GM12878 (cell line): ENCODE measurements around the gene CCDC91. TPM values are rescaled to one million over a fixed set of nuclear protein-coding genes. Genes with fewer than 3 reads are reported as not detected.

ENCODE experiments used
- ATAC-seq: fragments of 200-7000 bp; cut with Tn5 transposase; 3 replicates; pipeline ENCODE4 v1.9.1; 2020; ENCODE audit warnings: mild to moderate bottlenecking, moderate library complexity
- BruUV-seq: library from RNA; stranded (reverse); fragments of 400-500 nt; replicated peaks from 2 replicates; lab custom pipeline; 2021; lab: Mats Ljungman, UMichigan
- CTCF ChIA-PET: fragments of 300-600 bp; sonication (Branson Sonifier 250); formaldehyde crosslinking; extraction: SDS; loops from one replicate; lab custom pipeline; 2021; ENCODE audit warnings: inconsistent platforms; lab: Yijun Ruan, JAX
- POLR2A ChIA-PET: fragments of 350-600 bp; formaldehyde crosslinking; extraction: SDS; loops from one replicate; lab custom pipeline; 2021; ENCODE audit warnings: inconsistent platforms; lab: Charles Lee
- RAD21 ChIA-PET: fragments of 300-600 bp; sonication (Branson Sonifier 250); formaldehyde crosslinking; loops from one replicate; lab custom pipeline; 2023; ENCODE audit warnings: antibody characterized with exemption; ENCODE audit not compliant: unreplicated experiment; lab: Charles Lee
- SMC1A ChIA-PET: fragments of 300-600 bp; sonication (Branson Sonifier 250); formaldehyde crosslinking; loops from one replicate; lab custom pipeline; 2023; ENCODE audit not compliant: unreplicated experiment, uncharacterized antibody; lab: Charles Lee
- DNase-seq: peaks from one replicate; pipeline ENCODE4 v3.0.0-alpha.2; 2011; ENCODE audit warnings: low read depth, low spot score
- FAIRE-seq: peaks from 3 replicates; lab custom pipeline; 2011; peaks lifted over from hg19 to GRCh38; lab: Jason Lieb, UNC
- H2AFZ ChIP-seq: 2 replicates; pipeline ENCODE4 v1.6.0; 2011; ENCODE audit warnings: low read depth, low read length, control low read depth; ENCODE audit not compliant: control insufficient read depth
- H3K27ac ChIP-seq: 2 replicates; pipeline ENCODE4 v1.5.1; 2011; ENCODE audit warnings: control low read depth; ENCODE audit not compliant: control insufficient read depth, insufficient read depth
- H3K27me3 ChIP-seq, 2 experiments: replicated peaks in 1 of 2; 2 replicates each; pipeline versions ENCODE4 v1.6.0 to v1.6.1; 2011; ENCODE audit warnings: low read length in 1 of 2; ENCODE audit not compliant: control insufficient read depth in 2 of 2, insufficient read depth in 2 of 2
- H3K36me3 ChIP-seq, 2 experiments: 2 replicates each; pipeline ENCODE4 v1.5.1; 2011; ENCODE audit warnings: low read length in 1 of 2; ENCODE audit not compliant: control insufficient read depth in 2 of 2, insufficient read depth in 2 of 2
- H3K4me1 ChIP-seq: 2 replicates; pipeline ENCODE4 v1.6.1; 2011; ENCODE audit warnings: mild to moderate bottlenecking, low read length, moderate library complexity, mixed read lengths; ENCODE audit not compliant: control insufficient read depth, insufficient read depth
- H3K4me2 ChIP-seq: 2 replicates; pipeline ENCODE4 v1.6.0; 2011; ENCODE audit warnings: control low read depth; ENCODE audit not compliant: control insufficient read depth, insufficient read depth
- H3K4me3 ChIP-seq: fragments of 200-600 bp; sonication (generic); 2 replicates; pipeline ENCODE4 v1.5.1; 2016
- H3K79me2 ChIP-seq: 2 replicates; pipeline ENCODE4 v1.6.0; 2011; ENCODE audit warnings: low read length; ENCODE audit not compliant: control insufficient read depth, insufficient read depth
- H3K9ac ChIP-seq: 2 replicates; pipeline ENCODE4 v1.8.0; 2011; ENCODE audit warnings: low read length, control low read depth, mixed read lengths; ENCODE audit not compliant: control insufficient read depth, insufficient read depth
- H3K9me3 ChIP-seq: replicated peaks from 3 replicates; pipeline ENCODE4 v1.5.1; 2011; ENCODE audit warnings: mild to moderate bottlenecking, low read length; ENCODE audit not compliant: control insufficient read depth, insufficient read depth
- H4K20me1 ChIP-seq: 2 replicates; pipeline ENCODE4 v1.6.0; 2011; ENCODE audit not compliant: control insufficient read depth, insufficient read depth
- ATF2 ChIP-seq: IDR thresholded peaks from 2 replicates; pipeline ENCODE4 v1.6.1; 2012; ENCODE audit warnings: low read length, inconsistent platforms
- CBX3 ChIP-seq: fragments of 200-600 bp; sonication (generic); IDR thresholded peaks from 2 replicates; pipeline ENCODE4 v1.6.1; 2016; ENCODE audit warnings: low read depth, borderline replicate concordance
- CREM ChIP-seq: IDR thresholded peaks from 2 replicates; pipeline ENCODE4 v1.6.1; 2014; ENCODE audit warnings: antibody characterized with exemption, low read depth
- EGR1 ChIP-seq, 2 experiments: IDR thresholded peaks; 1 replicate in 1 of 2; 2 replicates in 1 of 2; pipeline ENCODE4 v1.6.1; 2011 to 2012; ENCODE audit warnings: low read depth in 2 of 2, low read length in 2 of 2, borderline replicate concordance in 1 of 2, mild to moderate bottlenecking in 1 of 2, moderate library complexity in 1 of 2
- GATAD2B ChIP-seq: fragments of 450-650 bp; conservative IDR thresholded peaks from 2 replicates; pipeline ENCODE4 v1.6.1; 2017; ENCODE audit warnings: low read depth, mild to moderate bottlenecking, moderate library complexity
- IKZF1 ChIP-seq: fragments of 450-650 bp; conservative IDR thresholded peaks from 2 replicates; pipeline ENCODE4 v1.6.1; 2017; ENCODE audit warnings: antibody characterized with exemption, mild to moderate bottlenecking
- JUND ChIP-seq: IDR thresholded peaks from 2 replicates; pipeline ENCODE4 v1.6.1; 2012; ENCODE audit warnings: low read depth, mild to moderate bottlenecking, low read length, improper control_type of control experiment, moderate library complexity
- NBN ChIP-seq: fragments of 450-650 bp; IDR thresholded peaks from 2 replicates; pipeline ENCODE4 v1.6.1; 2016
- NKRF ChIP-seq: fragments of 450-650 bp; conservative IDR thresholded peaks from 2 replicates; pipeline ENCODE4 v1.6.1; 2017; ENCODE audit warnings: mild to moderate bottlenecking, moderate library complexity
- SP1 ChIP-seq: IDR thresholded peaks from one replicate; pipeline ENCODE4 v1.6.1; 2011; ENCODE audit warnings: low read depth, low read length
- SPI1 ChIP-seq: IDR thresholded peaks from 2 replicates; pipeline ENCODE4 v1.6.1; 2011; ENCODE audit warnings: low read depth, mild to moderate bottlenecking, low read length, moderate library complexity, borderline replicate concordance; ENCODE audit not compliant: insufficient read depth
- SREBF2 ChIP-seq: IDR thresholded peaks from 2 replicates; pipeline ENCODE4 v1.6.1; 2012; ENCODE audit warnings: mild to moderate bottlenecking, low read length
- STAT3 ChIP-seq: IDR thresholded peaks from 2 replicates; pipeline ENCODE4 v1.6.1; 2011; ENCODE audit warnings: low read depth, low read length, improper control_type of control experiment
- ZBED1 ChIP-seq: IDR thresholded peaks from 2 replicates; pipeline ENCODE4 v1.6.1; 2016; ENCODE audit warnings: borderline replicate concordance
- ZNF687 ChIP-seq: fragments of 450-650 bp; IDR thresholded peaks from 2 replicates; pipeline ENCODE4 v1.6.1; 2017; ENCODE audit warnings: mild to moderate bottlenecking, moderate library complexity
- WGBS: methylation state at CpG from one replicate; pipeline ENCODE4 v1.1.6; 2016; ENCODE audit warnings: low lambda C conversion rate; ENCODE audit not compliant: insufficient replicate concordance, insufficient coverage; ENCODE audit errors: missing lambda C conversion rate; 5-methylcytosine and 5-hydroxymethylcytosine counted together
- in situ Hi-C: fragments of 300-500 bp; cut with MboI; formaldehyde crosslinking; loops from 9 replicates; pipeline ENCODE4 v1.14.3; 2018; ENCODE audit warnings: mixed read lengths
- intact Hi-C: fragments of 100-400 bp; cut with micrococcal nuclease; formaldehyde crosslinking; loops from one replicate; pipeline ENCODE4 v1.14.2; 2022; ENCODE audit not compliant: unreplicated experiment
- polyA plus RNA-seq, 11 experiments: library from polyadenylated mRNA; depleted of rRNA in 4 of 11; unstranded in 6 of 11; stranded (reverse) in 5 of 11; fragments of >200 nt; fragmentation: Nextera tagmentation in 4 of 11; fragmentation: Illumina TruSeq in 1 of 11; extraction: Ambion mirVana in 4 of 11; extraction: Trizol in 1 of 11; gene quantifications; 1 replicate in 1 of 11; 2 replicates in 10 of 11; pipeline versions ENCODE4 v1.2.1 to v1.2.3, GENCODE V29; 2011 to 2016; ENCODE audit warnings: inconsistent platforms in 2 of 11, missing spikeins in 2 of 11, low read depth in 1 of 11
- total RNA-seq, 4 experiments: library from RNA; depleted of rRNA in 3 of 4; stranded (reverse); fragments of >200 nt in 3 of 4; fragmentation: Illumina TruSeq in 1 of 4; extraction: Trizol in 1 of 4; gene quantifications; 2 replicates each; pipeline versions ENCODE4 v1.2.1 to v1.2.3, GENCODE V29; 2013 to 2021

The CCDC91 gene
- total and polyA plus RNA-seq, 10 of the 15 experiments (the other 5 are each of a cell fraction or from before 2014, with no cell fraction given), result 6.1 to 24.9 (median 16.5) TPM

- intact Hi-C loops (no loop called here), in situ Hi-C loops (no loop called here)
- POLR2A ChIA-PET, result no interaction called here
- ATAC-seq, result no peak
- Histone ChIP-seq H3K4me2 (no peak overlapping the region), H3K9ac (no peak overlapping the region), H2AFZ (no peak overlapping the region), H3K4me3 (no peak overlapping the region), H3K79me2 (no peaks in the 10 kb centered on the region), H3K4me1 (no peaks in the 10 kb centered on the region), H3K9me3 (no peaks in the 10 kb centered on the region; the same call in 1 of the 3 replicates), H3K36me3 (no peaks in the 10 kb centered on the region; a peak in 1 of 4 replicates), H4K20me1 (no peaks in the 10 kb centered on the region), H3K27me3 (no peaks in the 10 kb centered on the region), H3K27ac (no peak overlapping the region)
- WGBS, result 89% methylated on average over 5 of the region's 5 CpGs
- SMC1A ChIA-PET, result no interaction called here
- TF ChIP-seq SREBF2 (no peak), NBN (no peak), GATAD2B (no peak), ZNF687 (no peak), NKRF (no peak), SP1 (no peak), JUND (no peak), ZBED1 (no peak), EGR1 (IDR thresholded peaks at IDR 0.05; ENCODE audit: borderline replicate concordance in 1 of 2, low read depth in 2 of 2, low read length in 2 of 2) (no peak), STAT3 (no peak), IKZF1 (no peak), ATF2 (no peak), CBX3 (no peak), SPI1 (no peak), CREM (no peak)
- CTCF ChIA-PET, result no interaction called here
- no peak for FAIRE-seq
- DNase-seq, result no peak
- no TSS peak for BruUV-seq
- RAD21 ChIA-PET, result no interaction called here
Measured at GRCh38 chr12:28456934-28457710, 266.9 kb downstream of the CCDC91 start.
